ENCODE results near the gene B4GALNT4.

GRCh38 chr11:356610-357009 is 12.7 kb upstream of the B4GALNT4 start:
- TF ChIP-seq CTCF (IDR thresholded peaks at IDR 0.05) (no peak), EZH2phosphoT487 (IDR thresholded peaks at IDR 0.05) (no peak), EZH2 (IDR thresholded peaks at IDR 0.05) (no peak)

All from neural progenitor cell (in vitro differentiated cells).